ENCODE results near the gene P4HB. TPM values are rescaled to one million over a fixed set of nuclear protein-coding genes. Genes with fewer than 3 reads are reported as not detected.
A peak's percentile ranks its signal among the peaks of the same experiment; 100 is the strongest.

Gene P4HB
- total RNA-seq, 4 donors from 2014 or later: 497 to 717 (median 621) TPM

DNA sequence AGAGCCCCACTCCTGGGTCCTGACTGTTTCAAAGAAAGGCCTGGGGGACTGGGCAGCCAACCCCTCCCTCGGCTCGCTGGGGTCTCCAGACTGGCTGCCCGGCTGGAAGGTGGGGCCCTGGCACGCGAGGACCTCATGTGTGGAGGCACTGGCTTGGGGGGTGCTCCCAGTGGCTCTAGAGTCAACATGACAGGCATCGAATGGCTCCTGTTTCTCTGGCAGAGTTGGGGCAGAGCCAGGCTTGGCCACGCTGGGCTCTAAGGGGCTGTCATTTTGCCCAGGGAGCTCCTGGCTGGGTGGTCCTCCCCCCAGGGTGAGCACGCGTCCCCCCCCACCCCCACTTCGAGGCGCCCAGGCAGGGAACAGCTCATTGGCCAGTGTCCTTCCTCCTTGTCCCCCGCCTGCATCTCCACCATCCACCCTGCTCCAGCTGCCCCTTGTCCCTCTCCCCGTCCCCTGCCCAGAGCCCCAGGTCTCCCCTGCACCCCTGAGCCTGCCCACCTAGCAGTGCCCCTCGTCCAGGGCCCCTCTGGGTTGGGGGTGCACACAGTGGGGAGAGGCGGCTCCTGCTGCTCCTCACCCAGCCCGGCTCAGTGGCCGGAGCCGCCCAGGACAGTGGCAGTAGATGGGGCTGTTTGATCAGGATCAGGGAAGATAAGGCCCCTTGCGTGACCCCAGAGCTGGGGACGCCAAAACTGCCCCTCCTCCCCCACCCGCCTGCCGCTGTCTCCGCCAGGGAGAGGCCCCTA, 53.7 kb downstream of the P4HB start:
- H3K4me1 ChIP-seq: peaks cover 0 to 15% of the 10 kb centered on the region in 2 donors
- ATAC-seq: no peak
- H3K4me3 ChIP-seq: no peak overlapping the region
- DNase-seq: no peak
- H3K27ac ChIP-seq: no peak overlapping the region
- no peaks in the 10 kb centered on the region for H3K36me3 ChIP-seq
- no peak for TF ChIP-seq POLR2A (IDR thresholded peaks at IDR 0.05)
- TF ChIP-seq, protein P1, sequence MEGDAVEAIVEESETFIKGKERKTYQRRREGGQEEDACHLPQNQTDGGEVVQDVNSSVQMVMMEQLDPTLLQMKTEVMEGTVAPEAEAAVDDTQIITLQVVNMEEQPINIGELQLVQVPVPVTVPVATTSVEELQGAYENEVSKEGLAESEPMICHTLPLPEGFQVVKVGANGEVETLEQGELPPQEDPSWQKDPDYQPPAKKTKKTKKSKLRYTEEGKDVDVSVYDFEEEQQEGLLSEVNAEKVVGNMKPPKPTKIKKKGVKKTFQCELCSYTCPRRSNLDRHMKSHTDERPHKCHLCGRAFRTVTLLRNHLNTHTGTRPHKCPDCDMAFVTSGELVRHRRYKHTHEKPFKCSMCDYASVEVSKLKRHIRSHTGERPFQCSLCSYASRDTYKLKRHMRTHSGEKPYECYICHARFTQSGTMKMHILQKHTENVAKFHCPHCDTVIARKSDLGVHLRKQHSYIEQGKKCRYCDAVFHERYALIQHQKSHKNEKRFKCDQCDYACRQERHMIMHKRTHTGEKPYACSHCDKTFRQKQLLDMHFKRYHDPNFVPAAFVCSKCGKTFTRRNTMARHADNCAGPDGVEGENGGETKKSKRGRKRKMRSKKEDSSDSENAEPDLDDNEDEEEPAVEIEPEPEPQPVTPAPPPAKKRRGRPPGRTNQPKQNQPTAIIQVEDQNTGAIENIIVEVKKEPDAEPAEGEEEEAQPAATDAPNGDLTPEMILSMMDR (IDR thresholded peaks at IDR 0.05 in 4 of 5, conservative IDR thresholded peaks at IDR 0.05 in 1 of 5): no peak
- peaks cover 60 to 70% (median 62%) of the 10 kb centered on the region in 3 donors for H3K27me3 ChIP-seq
- intact Hi-C loops (cut with DNase I; ENCODE audit: low total_unique reads) (no loop called here), in situ Hi-C loops (cut with MboI; ENCODE audit: low sequenced_read_pairs in 4 of 4) (no loop called here)
- no peaks in the 10 kb centered on the region for H3K9me3 ChIP-seq

DNA sequence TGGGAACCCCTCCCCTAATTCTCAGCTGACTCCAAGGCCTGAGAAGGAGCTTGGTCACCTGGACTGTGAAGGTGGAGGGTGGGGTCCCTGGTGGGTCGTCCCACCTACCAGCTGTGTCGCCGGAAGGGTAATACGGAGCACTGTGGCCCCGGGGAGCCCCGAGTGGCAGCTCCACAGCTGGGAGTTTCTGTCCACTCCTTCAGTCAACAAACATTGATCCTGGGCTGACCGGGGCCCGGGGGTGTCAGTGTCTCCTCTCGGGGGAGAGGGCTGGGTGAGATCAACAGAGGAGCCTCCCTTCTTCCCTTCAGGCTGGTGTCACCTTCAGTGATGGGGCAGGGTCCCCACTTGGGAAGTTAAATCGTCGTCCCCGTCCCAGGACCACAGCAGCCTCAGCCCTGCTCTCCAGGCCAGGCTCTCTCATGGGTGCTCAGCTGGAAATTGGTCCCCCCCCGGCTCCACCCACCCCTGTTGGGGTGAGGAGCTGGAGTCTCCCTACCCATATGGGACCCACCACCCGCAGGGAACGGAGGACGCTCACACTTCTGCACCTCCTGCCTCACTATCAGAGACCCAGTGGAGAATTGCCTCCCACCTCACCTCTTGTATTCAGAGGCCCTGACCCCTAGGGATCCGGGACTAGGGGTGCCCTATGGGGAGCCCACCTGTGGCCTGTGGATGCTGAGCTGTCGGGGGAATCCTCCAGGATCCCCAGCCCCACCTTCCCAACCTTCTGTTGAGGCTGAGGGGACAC, 54.5 kb downstream of the P4HB start:
- Histone ChIP-seq H3K27ac (no peak overlapping the region), H3K4me3 (no peak overlapping the region), H3K4me1 (peaks cover 0 to 15% of the 10 kb centered on the region in 2 donors), H3K9me3 (no peaks in the 10 kb centered on the region), H3K36me3 (no peaks in the 10 kb centered on the region), H3K27me3 (peaks cover 57 to 77% (median 69%) of the 10 kb centered on the region in 3 donors)
- intact Hi-C loops (cut with DNase I; ENCODE audit: low total_unique reads) (no loop called here), in situ Hi-C loops (cut with MboI; ENCODE audit: low sequenced_read_pairs in 4 of 4) (no loop called here)
- no peak for ATAC-seq
- no peak for TF ChIP-seq POLR2A (IDR thresholded peaks at IDR 0.05)
- TF ChIP-seq, protein P1 (IDR thresholded peaks at IDR 0.05 in 4 of 5, conservative IDR thresholded peaks at IDR 0.05 in 1 of 5): no peak
- no peak for DNase-seq

GRCh38 chr17:81804559-81805399, 55.6 kb downstream of the P4HB start:
- Histone ChIP-seq H3K27ac (no peak overlapping the region), H3K27me3 (peaks cover 53 to 81% (median 74%) of the 10 kb centered on the region in 3 donors), H3K4me3 (peak overlapping the region in 2 of 4 donors; percentile 7 to 32), H3K36me3 (no peaks in the 10 kb centered on the region), H3K4me1 (peaks cover 0 to 15% of the 10 kb centered on the region in 2 donors), H3K9me3 (no peaks in the 10 kb centered on the region)
- in situ Hi-C loops (cut with MboI; ENCODE audit: low sequenced_read_pairs in 4 of 4) (no loop called here), intact Hi-C loops (cut with DNase I; ENCODE audit: low total_unique reads) (no loop called here)
- TF ChIP-seq, protein P1 (IDR thresholded peaks at IDR 0.05 in 4 of 5, conservative IDR thresholded peaks at IDR 0.05 in 1 of 5): no peak
- TF ChIP-seq POLR2A (IDR thresholded peaks at IDR 0.05): no peak
- DNase-seq: no peak
- peak in 1 of 2 donors; percentile 17 for ATAC-seq

DNA sequence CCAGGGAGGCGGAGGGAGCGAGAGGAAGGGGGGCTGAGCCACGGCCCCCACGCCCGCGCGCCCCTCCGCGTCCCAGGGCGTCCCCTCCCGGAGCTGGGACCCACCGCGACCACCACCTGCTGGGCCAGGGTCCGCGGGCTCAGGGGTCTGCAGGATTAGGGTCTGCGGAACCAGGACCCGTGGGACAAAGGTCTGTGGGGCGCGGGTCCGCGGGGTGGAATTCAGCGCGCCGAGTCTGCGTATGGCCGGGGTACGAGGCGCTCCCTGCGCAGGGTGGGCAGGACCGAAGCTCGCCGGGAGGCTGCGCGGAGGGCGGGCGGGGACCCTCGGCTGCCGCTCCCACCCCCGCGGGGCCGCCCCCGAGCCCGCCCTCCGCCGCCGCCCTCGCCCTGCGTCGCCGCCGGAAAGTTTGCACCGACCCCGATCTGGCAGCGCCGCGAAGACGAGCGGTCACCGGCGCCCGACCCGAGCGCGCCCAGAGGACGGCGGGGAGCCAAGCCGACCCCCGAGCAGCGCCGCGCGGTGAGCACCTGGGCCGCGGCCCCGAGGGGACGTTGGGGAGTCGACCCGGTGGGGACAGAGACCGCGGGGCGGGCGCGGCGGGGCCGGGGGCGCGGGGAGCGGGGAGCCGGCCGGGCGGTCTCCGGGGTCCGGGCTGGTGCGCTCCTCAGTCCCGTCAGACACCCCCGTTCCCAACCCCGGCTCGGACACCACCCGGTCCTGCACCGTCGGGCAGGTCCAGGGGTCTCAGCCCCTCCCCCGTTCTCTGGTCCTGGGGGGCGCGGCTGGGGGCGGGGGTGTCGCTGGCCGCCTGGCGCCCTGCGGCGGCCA, 56.4 kb downstream of the P4HB start, which contains the start of gene GCGR:
TSS of gene GCGR (plus strand) at position 423 of the 831 bp plus-strand sequence. CDS start 4,869 bp downstream, outside the sequence.
- Histone ChIP-seq H3K36me3 (no peaks in the 10 kb centered on the region), H3K4me3 (peak within 1 kb of the TSS in 2 of 4 donors; percentile 7 to 32), H3K4me1 (peaks cover 0 to 15% of the 10 kb centered on the region in 2 donors), H3K27me3 (peaks cover 53 to 78% (median 73%) of the 10 kb centered on the region in 3 donors), H3K27ac (no peak within 1 kb of the TSS), H3K9me3 (no peaks in the 10 kb centered on the region)
- in situ Hi-C loops (cut with MboI; ENCODE audit: low sequenced_read_pairs in 4 of 4): no loop called here
- TF ChIP-seq, protein P1 (IDR thresholded peaks at IDR 0.05 in 4 of 5, conservative IDR thresholded peaks at IDR 0.05 in 1 of 5): no peak
- TF ChIP-seq POLR2A (IDR thresholded peaks at IDR 0.05): no peak
- ATAC-seq (no peak), DNase-seq (no peak)
- intact Hi-C loops (cut with DNase I; ENCODE audit: low total_unique reads): no loop called here

Measured in gastrocnemius medialis (tissue), 4 donors.